ENCODE measurements around the gene MYF5. TPM values are rescaled to one million over a fixed set of nuclear protein-coding genes. Genes with fewer than 3 reads are reported as not detected.

Gene MYF5
- not detected in 2 replicates for total RNA-seq

GRCh38 chr12:80716696-80717469, at the start of gene MYF5:
Gene MYF5 (plus strand): TSS chr12:80716912. CDS start chr12:80717064, 152 bp downstream.

GRCh38 chr12:80707126-80707829, 9.4 kb upstream of the MYF5 start, which contains the start of gene MYF6:
Gene MYF6 (plus strand): TSS chr12:80707634. CDS start chr12:80707720, 86 bp downstream.

Other genes with a start within 250 kb of the MYF5 start
- gene MYF6, start 9.3 kb upstream of the MYF5 start, total RNA-seq: not detected in 2 replicates
- gene LIN7A, start 221.0 kb downstream of the MYF5 start, total RNA-seq: 9.9 and 40.4 TPM in 2 replicates

Data from smooth muscle cell of the umbilical artery (primary cell).